GM21576 (cell line): ENCODE measurements around the gene UBA6.
"Not testable (repeated sequence)": the region's sequence is repeated elsewhere in the genome, so short reads cannot be mapped to it uniquely, and the experiment has no call there.

Experiments
- ATAC-seq: cut with Tn5 transposase; IDR thresholded peaks from one replicate; pipeline ENCODE4 v1.9.1; 2021; ENCODE audit warnings: mild to moderate bottlenecking, moderate library complexity; ENCODE audit not compliant: unreplicated experiment

Gene UBA6

GRCh38 chr4:67674098-67674497 is 26.9 kb downstream of the UBA6 start:
- no peak for ATAC-seq

- no peak for ATAC-seq
Observed at GRCh38 chr4:67668315-67668714, 32.6 kb downstream of the UBA6 start.

DNA sequence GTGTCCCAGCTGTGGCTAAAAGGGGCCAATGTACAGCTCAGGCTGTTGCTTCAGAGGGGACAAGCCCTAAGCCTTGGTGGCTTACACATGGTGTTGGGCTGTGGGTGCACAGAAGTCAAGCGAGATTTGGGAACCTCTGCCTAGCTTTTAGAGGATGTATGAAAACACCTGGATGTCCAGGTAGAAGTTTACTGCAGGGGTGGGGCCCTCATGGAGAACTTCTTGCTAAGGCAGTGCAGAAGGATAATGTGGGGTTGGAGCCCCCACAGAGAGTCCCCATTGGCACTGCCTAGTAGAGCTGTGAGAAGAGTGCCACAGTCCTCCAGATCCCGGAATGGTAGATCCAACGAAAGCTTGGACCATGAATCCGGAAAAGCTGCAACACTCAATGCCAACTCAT is 40.5 kb downstream of the UBA6 start:
- no peak for ATAC-seq

DNA sequence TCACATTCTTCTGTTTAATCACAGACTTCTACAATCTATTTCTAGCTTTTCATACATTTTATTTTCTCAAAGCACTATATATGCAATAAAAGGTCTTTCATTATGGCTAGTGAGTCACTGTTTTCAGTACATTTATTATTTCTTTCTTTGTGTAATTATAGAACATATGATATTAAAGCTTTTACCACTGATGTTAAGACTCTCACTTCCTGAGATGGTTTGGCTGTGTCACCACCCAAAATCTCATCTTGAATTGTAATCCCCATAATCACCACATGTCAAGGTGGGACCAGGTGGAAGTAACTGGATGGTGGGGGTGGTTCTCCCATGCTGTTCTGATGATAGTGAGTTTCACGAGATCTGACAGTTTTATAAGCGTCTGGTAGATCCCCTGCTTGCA is 41.9 kb downstream of the UBA6 start:
- no peak for ATAC-seq

- no peak for ATAC-seq
Observed at GRCh38 chr4:67658302-67658701, 42.7 kb downstream of the UBA6 start.

DNA sequence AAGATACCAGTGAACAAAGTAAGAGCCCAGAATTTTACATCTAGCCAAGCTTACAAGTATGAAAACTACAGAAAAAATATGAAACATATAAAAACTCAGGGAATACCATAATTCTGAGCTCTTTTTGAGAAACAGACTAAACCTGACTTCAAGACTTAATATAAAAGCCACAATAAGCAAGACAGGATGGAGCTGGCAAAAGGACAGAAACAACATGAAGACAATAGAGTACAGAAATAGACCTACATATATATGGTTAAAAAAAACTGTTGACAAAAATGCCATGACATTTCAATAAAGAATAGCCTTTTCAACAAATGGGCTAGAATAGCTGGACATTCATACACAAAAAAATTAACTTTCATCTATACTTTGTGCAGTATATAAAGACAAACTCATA is 49.4 kb downstream of the UBA6 start:
- ATAC-seq = no peak

- peak; percentile 49 for ATAC-seq
Observed at GRCh38 chr4:67638136-67638535, 62.8 kb downstream of the UBA6 start.

GRCh38 chr4:67636978-67637377 is 64.0 kb downstream of the UBA6 start:
- not testable (repeated sequence) for ATAC-seq

DNA sequence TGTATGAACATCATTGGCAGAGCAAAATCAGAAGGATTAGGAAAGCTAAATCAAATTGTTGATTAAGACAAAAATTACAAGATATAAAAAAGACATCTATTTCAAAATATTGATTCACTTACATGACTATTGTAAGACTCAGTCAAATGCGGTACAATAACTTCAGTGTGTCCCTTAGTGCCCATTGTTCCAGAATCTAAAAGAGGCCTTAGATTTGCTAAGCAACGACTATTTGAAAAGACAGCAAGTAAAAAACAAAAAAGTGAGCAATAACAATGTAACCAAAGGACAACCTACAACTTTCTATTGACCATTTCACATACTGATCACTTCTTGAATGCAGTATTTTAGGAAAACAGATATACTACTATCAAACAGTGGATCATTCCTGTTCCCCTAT is 65.6 kb downstream of the UBA6 start:
- no peak for ATAC-seq

GRCh38 chr4:67634741-67635140 is 66.2 kb downstream of the UBA6 start:
- no peak for ATAC-seq

- ATAC-seq = peak; percentile 49
Observed at GRCh38 chr4:67632492-67632891, 68.5 kb downstream of the UBA6 start.

- ATAC-seq = no peak
Observed at GRCh38 chr4:67624939-67625338, 76.0 kb downstream of the UBA6 start.

DNA sequence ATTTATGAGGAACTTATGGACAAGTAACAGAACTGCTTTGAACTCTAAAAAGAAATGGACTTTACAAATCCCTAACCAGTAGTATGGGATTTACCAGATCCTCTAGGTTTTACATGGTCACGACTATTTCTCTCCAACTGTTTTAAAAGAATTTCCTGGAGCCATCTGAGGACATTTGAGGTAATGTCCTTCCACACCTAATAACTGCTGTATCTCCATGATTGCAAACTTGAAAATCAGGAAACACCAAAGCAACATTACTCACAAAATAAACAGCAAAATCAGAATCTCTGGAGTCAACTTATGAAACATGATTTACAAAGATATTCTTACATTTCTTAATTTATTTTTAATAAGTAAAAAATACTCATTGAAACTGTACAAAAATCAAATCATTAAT is 84.5 kb downstream of the UBA6 start:
- no peak for ATAC-seq

DNA sequence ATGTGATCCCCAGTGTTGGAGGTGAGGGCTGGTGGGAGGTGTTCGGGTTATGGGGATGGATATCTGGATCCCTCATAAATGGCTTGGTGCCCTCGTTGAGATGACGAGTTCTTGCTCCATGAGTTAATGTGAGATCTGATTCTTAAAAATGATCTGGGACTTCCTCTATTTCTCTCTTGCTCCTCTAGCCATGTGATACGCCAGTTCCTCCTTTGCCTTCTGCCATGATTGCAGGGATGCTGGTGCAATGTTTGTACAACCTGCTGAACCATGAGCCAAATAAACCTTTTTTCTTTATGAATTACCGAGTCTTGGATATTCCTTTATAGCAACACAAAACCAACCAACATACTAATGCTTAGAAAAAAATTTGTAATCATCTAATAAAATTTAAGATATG is 85.8 kb downstream of the UBA6 start:
- ATAC-seq = no peak

GRCh38 chr4:67614186-67614585 is 86.8 kb downstream of the UBA6 start:
- ATAC-seq = no peak

DNA sequence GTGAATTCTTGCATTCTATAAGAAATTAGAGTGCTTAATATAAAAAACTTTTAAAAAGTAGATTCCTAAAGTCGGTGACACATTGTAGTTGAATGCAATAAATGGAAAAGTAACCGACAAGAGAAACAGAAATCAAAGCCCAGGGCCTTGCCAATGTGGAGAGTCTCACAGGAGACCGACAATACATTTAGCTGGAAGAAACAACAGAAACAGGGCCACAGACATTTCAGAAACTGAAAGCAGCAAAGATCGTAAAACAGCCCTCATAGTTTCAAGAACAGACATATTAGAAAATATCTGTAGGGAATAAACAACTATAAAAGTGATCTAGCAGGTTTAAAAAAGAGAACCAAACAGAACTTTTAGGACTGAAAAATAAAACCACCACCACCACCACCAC is 92.9 kb downstream of the UBA6 start:
- no peak for ATAC-seq

GRCh38 chr4:67604749-67605148 is 96.2 kb downstream of the UBA6 start:
- ATAC-seq = no peak

GRCh38 chr4:67604029-67604381 is 97.0 kb downstream of the UBA6 start:
- ATAC-seq = no peak

DNA sequence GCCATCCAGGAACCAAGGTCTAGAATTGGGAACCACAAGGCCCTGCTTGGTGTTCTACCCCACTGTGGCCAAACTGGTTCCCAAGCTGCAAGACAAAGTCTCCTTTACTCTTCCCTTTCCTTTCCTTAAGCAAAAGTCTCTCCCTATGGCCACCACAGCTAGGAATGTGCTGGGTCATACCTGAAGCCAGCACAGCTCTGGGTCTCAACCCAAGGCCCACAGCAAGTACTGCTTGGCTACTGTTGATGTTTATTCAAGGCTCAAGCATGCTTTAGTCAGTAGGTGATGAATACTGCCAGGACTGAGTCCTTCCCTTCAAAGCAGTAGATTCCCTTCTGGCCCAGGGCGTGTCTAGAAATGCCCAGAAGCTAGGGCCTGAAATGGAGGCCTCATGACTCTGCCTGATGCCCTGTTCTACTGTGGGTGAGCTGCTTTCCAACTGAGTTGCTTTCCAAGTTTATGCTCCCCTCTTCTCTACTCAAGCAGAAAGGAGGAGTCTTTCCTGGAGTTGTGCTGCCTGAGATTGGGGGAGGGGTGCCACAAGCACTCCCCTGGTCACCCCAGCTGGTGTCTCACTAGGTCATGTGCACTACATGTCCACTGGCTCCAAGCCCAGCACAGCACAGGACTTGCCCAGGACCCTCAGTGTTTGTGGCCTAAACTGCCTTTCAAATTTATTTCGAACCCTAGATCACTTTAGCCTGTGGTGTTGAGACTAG is 97.5 kb downstream of the UBA6 start:
- ATAC-seq = no peak

GRCh38 chr4:67593741-67594175 is 107.2 kb downstream of the UBA6 start:
- ATAC-seq = no peak

DNA sequence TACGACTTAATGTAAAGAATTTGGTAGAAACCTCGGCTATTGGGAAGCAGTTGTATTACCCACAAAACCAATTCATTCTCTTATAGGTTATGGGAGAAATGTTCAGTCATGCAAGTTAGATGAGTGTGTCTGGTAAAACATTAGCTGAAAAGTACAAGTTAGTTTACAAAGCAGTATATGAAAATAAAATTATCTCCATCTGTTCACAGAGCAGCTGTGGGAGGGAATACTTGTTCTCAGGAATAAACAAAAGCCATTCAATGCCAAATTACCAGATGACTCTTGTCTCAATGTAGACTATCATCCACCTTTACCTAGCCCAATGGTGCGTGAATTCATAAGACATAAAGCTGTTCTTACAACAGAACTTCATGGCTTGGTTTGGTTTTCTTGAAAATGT is 113.8 kb downstream of the UBA6 start:
- ATAC-seq = no peak

GRCh38 chr4:67584496-67584895 is 116.5 kb downstream of the UBA6 start:
- ATAC-seq = no peak

DNA sequence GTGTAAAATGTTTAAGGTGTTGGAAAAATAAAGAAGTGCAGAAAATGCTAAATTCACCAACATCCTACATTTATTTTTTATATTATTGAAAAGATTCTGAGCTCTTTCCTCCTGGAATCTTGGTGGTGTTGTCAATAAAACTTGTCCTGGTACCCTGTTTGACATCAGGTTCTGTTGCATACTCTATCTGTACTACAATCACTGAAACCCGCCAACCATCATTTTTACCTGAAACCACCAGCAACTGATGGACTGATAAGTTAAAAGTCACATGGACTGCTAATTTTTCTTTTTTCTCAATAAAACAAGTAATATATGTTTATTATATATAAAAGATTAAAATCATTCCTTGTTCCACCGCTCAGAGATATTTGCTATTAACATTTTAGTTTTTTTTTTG is 119.0 kb downstream of the UBA6 start:
- no peak for ATAC-seq
